Cerebellar cortex (tissue), 1 donor: ENCODE data around the gene ERRFI1.

Experiments used
- DNase-seq: peaks from one replicate; pipeline ENCODE4 v3.0.0-alpha.2; 2015; ENCODE audit warnings: low spot score

ERRFI1 gene

GRCh38 chr1:8043621-8044020 is 17.5 kb upstream of the ERRFI1 start:
- no peak for DNase-seq

DNA sequence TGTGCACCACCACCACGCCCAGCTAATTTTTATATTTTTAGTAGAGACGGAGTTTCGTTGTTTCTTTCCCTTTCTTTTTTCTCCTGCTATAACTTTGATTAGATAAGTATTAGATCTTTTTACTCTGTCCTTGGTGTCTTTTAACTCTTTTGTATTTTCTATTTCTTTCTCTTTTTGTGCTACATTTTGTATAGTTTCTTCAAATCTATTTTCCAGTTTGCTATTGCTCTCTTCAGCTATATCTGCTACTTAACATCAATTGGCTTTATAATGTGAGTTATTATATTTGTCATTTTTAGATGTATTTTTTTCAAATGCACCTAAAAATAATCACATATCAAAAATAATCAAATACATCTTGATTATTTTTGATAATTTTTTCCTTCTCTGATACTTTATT is 16.0 kb upstream of the ERRFI1 start:
- no peak for DNase-seq

DNA sequence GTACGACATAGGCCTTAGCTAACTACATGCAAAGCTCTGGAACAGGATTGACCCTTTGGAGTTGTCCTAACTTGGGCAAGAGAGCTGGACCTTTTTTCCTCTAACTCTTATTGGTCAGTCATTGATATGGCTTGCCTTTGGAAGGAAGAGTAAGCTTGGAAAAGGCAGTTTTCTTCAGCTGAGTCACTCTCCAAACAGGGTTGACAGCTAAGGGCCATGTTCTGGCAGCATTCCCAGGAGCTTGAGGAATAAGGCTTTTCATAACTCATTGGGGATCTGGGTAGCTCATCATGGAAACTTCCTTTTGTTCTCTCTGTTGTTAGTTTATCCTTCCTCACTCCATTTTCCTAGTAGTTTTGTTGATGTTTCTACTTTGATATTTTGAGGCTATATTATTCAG is 14.5 kb upstream of the ERRFI1 start:
- DNase-seq: no peak

- no peak for DNase-seq
Measured at GRCh38 chr1:8039071-8039470, 13.0 kb upstream of the ERRFI1 start.

- DNase-seq: no peak
Measured at GRCh38 chr1:8035289-8035688, 9.2 kb upstream of the ERRFI1 start.

DNA sequence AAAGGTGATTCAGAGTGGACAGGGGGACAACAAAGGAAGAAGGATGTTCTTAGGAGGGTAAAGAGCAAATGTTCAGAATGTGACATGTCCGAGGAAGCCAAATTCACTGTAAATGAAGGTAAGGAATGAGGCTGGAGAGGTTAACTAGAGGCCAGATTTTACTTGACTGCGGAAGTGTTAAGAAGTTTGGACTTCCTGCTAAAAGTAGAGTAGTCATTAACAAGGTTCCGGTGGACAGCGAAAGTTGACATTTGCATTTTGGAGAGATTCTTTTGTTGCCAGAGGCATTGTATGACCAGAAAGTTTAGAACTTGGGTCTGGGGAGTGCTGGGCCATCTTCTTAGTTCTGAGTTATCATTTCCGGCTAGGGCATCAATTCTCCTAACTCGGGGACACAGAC is 7.2 kb upstream of the ERRFI1 start:
- DNase-seq: no peak

- no peak for DNase-seq
Measured at GRCh38 chr1:8032366-8032910, 6.3 kb upstream of the ERRFI1 start.

DNA sequence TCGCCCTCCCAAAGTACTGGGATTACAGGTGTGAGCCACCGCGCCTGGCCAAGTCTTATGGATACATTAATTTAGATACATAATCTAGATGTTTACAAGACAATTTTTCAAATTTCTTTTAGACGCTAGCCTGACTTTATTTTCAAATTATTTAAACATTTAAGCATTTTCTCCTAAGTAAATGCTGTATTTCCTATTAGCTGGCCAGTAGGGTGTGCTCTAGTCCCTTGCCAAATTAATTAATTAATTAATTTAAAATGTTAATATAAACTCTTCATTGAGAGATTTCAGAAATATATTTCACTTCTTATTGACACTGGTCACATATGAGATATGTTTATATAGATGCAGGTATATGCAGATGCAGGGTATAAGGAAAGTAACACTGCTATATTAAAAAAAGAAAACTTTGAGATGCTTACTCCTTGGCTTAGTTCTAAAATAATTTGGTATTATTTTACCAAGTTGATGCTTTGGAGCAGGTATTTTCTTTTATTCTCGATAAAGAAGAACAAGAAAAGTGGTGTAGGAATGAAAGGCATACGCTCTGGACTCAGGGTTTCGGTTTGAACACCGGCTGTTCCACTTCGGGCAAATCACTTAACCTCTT is 5.2 kb upstream of the ERRFI1 start:
- peak; percentile 63 for DNase-seq

- no peak for DNase-seq
Measured at GRCh38 chr1:8028571-8028910, 2.4 kb upstream of the ERRFI1 start.

DNA sequence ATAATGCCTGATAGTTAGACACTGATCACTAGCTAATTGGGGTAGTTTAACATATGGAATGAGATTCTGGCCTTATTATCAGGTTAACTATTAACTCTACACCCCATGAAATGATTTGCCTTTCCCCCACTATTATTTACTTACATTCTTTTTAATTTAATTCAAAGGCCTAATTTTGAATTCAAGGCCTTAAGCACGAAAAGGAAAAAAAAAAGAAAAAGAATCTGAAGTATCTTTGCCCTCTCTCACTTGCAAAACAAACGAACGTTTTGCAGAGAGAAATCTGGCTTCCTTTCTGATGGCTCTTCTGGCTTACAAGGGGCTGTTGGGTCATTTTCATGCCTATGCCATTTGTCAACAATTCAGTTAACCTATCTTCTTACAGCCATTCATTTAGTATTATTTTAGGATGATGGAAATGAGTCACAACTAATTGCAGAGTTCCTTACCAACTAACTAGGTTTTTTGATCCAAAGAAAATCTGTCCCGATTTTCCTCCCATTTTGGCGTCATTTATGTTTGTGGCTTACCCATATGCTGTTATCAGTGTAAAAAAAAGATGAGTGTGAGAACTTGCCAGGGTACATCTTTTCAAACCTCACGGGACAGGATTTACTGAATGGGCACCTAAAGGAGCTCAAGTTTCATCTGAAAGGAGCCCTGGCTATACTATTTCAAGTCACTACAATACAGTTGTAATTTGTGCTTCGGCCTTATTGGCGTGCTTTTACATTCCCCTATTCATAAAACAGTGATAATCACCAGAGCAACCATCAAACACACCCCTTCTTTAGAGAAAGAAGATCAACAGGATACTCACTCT is 1.9 kb upstream of the ERRFI1 start:
- no peak for DNase-seq

DNA sequence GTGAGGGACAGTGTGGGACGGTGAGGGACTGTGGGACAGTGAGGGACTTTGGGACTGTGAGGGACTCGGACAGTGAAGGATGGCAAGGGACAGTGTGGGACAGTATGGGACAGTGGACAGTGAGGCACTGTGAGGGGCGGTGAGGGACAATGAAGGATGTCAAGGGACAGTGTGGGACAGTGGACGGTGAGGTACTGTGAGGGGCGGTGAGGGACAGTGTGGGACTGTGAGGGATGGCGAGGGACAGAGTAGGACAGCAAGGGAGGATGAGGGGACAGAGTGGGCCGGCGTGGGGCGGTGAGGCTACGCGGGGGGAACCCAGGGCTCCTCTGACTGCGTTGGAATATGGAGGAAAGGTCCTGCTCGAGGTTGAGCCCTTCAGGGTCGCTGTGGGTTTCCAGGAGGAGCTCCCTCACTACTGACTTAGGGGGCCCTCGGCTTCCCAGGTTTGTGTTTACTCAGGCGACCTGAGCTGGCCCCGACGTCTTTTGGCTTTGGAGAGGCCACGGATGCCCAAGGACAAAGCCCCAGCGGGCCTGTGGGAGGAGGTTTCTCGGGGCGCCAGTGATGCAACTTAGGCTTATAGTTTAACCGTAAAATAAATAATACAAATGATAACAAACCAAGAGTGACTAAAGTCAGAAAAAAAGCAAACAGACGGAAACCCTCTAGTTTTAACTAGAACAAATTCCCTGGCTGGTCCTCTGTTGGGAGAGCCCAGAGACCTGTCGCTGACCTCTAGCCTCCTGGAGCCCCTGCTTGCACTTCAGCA is 1.1 kb upstream of the ERRFI1 start:
- DNase-seq: peak; percentile 39

DNA sequence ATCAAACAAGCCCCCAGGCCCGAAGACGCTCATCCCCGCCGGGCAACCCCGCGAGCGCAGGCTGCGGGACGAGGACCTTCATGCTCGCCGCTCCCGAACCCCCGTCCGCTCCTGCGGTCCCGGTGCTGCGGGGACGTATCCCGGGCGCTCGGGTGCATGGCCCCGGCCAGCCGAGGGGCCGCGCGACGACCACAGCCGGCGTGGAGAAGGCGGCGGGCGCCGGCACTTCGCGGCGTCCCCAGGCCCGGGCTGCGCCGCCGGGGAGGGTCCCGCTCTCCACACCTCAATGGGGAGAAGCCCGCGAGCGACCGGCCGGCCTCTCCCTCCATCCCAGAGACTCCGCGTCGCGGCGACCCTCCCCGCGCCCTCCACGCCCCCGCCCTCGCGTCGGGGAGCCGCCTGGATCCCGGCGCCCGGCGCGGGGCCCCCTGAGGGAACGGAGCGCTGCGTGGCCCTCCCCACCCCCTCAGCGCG is 401 bp downstream of the ERRFI1 start:
- no peak for DNase-seq

- DNase-seq: no peak
Measured at GRCh38 chr1:8025061-8025670, 943 bp downstream of the ERRFI1 start.

DNA sequence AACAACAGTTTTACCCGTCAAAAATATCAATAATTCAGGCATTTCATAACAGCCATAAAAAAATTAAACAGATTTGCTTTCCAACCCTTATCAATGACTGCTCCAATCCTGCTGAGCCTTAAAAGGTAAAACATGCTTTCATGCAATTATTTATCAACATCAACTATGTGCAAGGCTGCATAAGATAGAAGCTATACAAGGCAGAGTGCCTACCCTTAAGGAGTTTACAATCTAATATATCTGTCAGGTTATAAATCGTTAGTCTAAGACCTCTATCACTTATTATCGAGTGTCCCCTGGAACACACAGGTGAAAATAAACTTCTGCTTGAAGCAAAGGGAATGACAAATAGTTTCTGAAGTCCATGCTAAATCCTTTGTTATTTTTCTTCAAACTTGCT is 1.8 kb downstream of the ERRFI1 start:
- no peak for DNase-seq

DNA sequence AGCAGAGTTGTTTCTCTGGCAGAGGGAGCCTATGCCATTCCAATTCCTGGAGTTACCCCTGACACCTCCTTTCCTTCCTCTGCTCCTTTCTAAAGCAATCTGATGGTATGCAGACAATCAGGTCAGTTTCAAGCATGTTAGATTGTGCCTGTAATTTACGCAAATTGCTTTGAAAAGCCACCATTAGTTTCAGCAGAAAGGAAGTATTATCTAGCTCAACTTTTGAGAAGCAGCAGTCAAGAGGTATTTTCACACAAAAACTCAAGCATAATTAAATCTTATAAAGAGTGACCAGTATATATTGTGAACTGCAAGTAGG is 2.2 kb downstream of the ERRFI1 start:
- no peak for DNase-seq

DNA sequence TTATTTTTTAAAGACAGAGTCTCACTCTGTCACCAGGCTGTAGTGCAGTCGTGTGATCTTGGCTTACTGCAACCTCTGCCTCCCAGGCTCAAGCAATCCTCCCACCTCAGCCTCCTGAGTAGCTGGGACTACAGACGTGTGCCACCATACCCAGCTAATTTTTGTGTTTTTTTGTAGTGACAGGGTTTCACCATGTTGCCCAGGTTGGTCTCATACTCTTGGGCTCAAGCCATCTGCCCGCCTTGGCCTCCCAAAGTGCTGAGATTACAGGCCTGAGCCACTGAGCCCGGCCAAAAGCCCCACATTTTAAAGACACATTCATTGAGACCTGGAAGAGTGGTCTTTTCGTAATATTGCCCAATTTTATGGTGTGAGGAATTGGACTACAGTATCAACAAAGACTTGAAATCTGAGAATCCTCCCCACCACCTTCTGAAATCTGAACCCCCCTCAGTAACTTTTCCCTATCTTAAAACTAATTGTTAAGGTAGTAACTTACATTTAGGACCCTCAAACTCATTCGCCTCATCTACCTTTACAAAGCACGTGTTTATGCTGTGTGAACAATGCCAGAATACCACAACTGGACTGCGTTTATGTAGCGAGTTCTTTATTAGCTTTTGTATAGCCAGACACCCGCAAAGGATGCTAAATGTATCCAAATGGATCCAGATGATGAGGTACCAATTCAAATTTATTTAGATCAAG is 2.7 kb downstream of the ERRFI1 start:
- DNase-seq: no peak

- DNase-seq: peak; percentile 25
Measured at GRCh38 chr1:8022395-8023286, 3.5 kb downstream of the ERRFI1 start.

- peak; percentile 31 for DNase-seq
Measured at GRCh38 chr1:8021676-8022266, 4.3 kb downstream of the ERRFI1 start.

GRCh38 chr1:8020032-8020431 is 6.1 kb downstream of the ERRFI1 start:
- DNase-seq: peak; percentile 34

DNA sequence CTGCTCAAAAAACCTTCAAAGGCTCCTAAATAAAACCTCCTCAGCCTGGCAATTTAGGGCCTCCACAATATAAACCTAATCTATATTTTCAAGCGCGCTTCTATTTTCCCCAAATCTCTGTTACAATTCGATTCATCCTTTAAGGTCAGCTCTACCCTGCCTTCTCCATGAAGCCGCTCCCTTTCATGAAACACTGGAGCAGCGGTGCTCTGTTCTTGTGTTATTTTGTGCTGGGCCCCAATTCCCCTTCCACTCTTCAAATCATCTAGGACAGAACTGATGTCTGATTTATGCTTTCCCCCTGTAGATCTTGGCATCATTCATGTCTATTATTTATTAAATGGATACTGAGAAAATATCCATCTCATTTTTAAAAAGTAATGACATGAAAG is 6.9 kb downstream of the ERRFI1 start:
- DNase-seq: no peak
